ENCODE measurements around the gene CHRNA1. TPM values are rescaled to one million over a fixed set of nuclear protein-coding genes. Genes with fewer than 3 reads are reported as not detected.

Gene CHRNA1
- total and polyA plus RNA-seq, 10 of the 15 experiments (the other 5 are each of a cell fraction or from before 2014, with no cell fraction given): 0.05 to 0.14 TPM; not detected in 8

DNA sequence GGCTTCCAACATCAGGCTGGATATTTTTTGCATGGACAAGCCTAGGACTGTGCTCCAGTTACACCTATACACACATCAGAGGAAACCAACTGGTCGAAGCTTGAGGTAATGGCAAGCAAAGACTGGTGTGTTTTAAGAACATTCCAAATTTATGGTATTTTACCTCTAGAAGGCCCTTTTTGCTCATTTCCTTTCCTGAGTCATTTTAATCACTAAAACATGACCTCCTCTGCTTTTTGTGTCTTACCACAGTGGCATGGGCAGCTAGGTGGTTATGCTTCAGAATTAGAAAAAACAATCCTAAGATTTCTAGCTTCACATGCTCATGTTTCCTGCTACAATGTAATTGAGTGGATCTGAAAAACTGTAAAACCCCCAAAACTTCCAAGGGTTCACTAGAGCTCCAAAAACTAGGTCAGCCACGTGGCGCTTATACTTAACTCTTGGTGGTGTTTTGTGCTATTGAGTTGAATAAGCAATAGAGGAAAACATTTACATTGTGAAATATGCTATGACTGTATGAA is 30.6 kb upstream of the CHRNA1 start:
- DNase-seq (ENCODE audit: low read depth, low spot score): no peak
- BruUV-seq (replicated peaks): no TSS peak
- TF ChIP-seq EED (IDR thresholded peaks at IDR 0.05; ENCODE audit: low read depth): no peak
- no peak for TF ChIP-seq HDAC6 (IDR thresholded peaks at IDR 0.05; ENCODE audit: unreplicated experiment)
- TF ChIP-seq ZBED1 (IDR thresholded peaks at IDR 0.05; ENCODE audit: borderline replicate concordance): no peak
- TF ChIP-seq JUND (IDR thresholded peaks at IDR 0.05; ENCODE audit: low read depth, low read length): no peak
- TF ChIP-seq, protein P1, sequence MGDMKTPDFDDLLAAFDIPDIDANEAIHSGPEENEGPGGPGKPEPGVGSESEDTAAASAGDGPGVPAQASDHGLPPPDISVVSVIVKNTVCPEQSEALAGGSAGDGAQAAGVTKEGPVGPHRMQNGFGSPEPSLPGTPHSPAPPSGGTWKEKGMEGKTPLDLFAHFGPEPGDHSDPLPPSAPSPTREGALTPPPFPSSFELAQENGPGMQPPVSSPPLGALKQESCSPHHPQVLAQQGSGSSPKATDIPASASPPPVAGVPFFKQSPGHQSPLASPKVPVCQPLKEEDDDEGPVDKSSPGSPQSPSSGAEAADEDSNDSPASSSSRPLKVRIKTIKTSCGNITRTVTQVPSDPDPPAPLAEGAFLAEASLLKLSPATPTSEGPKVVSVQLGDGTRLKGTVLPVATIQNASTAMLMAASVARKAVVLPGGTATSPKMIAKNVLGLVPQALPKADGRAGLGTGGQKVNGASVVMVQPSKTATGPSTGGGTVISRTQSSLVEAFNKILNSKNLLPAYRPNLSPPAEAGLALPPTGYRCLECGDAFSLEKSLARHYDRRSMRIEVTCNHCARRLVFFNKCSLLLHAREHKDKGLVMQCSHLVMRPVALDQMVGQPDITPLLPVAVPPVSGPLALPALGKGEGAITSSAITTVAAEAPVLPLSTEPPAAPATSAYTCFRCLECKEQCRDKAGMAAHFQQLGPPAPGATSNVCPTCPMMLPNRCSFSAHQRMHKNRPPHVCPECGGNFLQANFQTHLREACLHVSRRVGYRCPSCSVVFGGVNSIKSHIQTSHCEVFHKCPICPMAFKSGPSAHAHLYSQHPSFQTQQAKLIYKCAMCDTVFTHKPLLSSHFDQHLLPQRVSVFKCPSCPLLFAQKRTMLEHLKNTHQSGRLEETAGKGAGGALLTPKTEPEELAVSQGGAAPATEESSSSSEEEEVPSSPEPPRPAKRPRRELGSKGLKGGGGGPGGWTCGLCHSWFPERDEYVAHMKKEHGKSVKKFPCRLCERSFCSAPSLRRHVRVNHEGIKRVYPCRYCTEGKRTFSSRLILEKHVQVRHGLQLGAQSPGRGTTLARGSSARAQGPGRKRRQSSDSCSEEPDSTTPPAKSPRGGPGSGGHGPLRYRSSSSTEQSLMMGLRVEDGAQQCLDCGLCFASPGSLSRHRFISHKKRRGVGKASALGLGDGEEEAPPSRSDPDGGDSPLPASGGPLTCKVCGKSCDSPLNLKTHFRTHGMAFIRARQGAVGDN (IDR thresholded peaks at IDR 0.05): no peak
- no peak for TF ChIP-seq CBX5 (IDR thresholded peaks at IDR 0.05; ENCODE audit: low read depth)
- TF ChIP-seq IKZF2 (IDR thresholded peaks at IDR 0.05): no peak
- no peak for TF ChIP-seq LARP7 (IDR thresholded peaks at IDR 0.05)
- TF ChIP-seq POU2F2 (IDR thresholded peaks at IDR 0.05; ENCODE audit: borderline replicate concordance, low read depth, low read length): no peak
- Histone ChIP-seq H3K79me2 (ENCODE audit: control insufficient read depth, insufficient read depth, low read length) (no peaks in the 10 kb centered on the region), H2AFZ (ENCODE audit: control insufficient read depth, low read depth, low read length) (no peak overlapping the region), H3K4me3 (no peak overlapping the region), H3K27me3 (replicated peaks in 1 of 2; ENCODE audit: control insufficient read depth in 2 of 2, insufficient read depth in 2 of 2, low read length in 1 of 2) (no peaks in the 10 kb centered on the region; a peak in 1 of 4 replicates), H3K4me1 (ENCODE audit: control insufficient read depth, insufficient read depth, low read length) (no peaks in the 10 kb centered on the region), H3K4me2 (ENCODE audit: control insufficient read depth, insufficient read depth) (no peak overlapping the region), H3K27ac (ENCODE audit: control insufficient read depth, insufficient read depth) (no peak overlapping the region), H3K9me3 (replicated peaks; ENCODE audit: control insufficient read depth, insufficient read depth, low read length) (no peaks in the 10 kb centered on the region), H3K36me3 (ENCODE audit: control insufficient read depth in 2 of 2, insufficient read depth in 2 of 2, low read length in 1 of 2) (no peaks in the 10 kb centered on the region), H4K20me1 (ENCODE audit: control insufficient read depth, insufficient read depth) (no peaks in the 10 kb centered on the region), H3K9ac (ENCODE audit: control insufficient read depth, insufficient read depth, low read length) (no peak overlapping the region)
- WGBS (ENCODE audit: insufficient coverage, insufficient replicate concordance, low lambda C conversion rate, missing lambda C conversion rate): 15% methylated on average over 3 of the region's 3 CpGs
- in situ Hi-C loops (cut with MboI) (no loop called here), intact Hi-C loops (cut with micrococcal nuclease; ENCODE audit: unreplicated experiment) (no loop called here)
- SMC1A ChIA-PET (ENCODE audit: uncharacterized antibody, unreplicated experiment): interaction anchor here (0.7 to 1.9 kb wide), 3 partner anchors 11 to 294 kb away, joined by 3 to 6 read pairs (median 6); no protein-coding TSS in a partner anchor
- no peak for FAIRE-seq
- POLR2A ChIA-PET: no interaction called here
- RAD21 ChIA-PET (ENCODE audit: unreplicated experiment): no interaction called here
- no peak for ATAC-seq
- CTCF ChIA-PET: interaction anchor here (0.6 kb wide), 1 partner anchor 98 kb away, joined by 4 read pairs; no protein-coding TSS in a partner anchor
